GM20000 (cell line): ENCODE data around the gene EIF4G3.

Experiments
- DNase-seq: peaks from one replicate; pipeline ENCODE4 v3.0.0; 2012; ENCODE audit warnings: low spot score
- CTCF ChIP-seq: IDR thresholded peaks from 2 replicates; pipeline ENCODE4 v1.5.1; 2012; ENCODE audit warnings: mild to moderate bottlenecking, control low read depth; ENCODE audit errors: extremely low read depth, missing control alignments

The EIF4G3 gene

GRCh38 chr1:20992322-20993056 lies 184.2 kb downstream of the EIF4G3 start:
- peak; percentile 26 for DNase-seq
- no peak for TF ChIP-seq CTCF

GRCh38 chr1:20988943-20989342 lies 187.8 kb downstream of the EIF4G3 start:
- TF ChIP-seq CTCF, result no peak
- no peak for DNase-seq

- DNase-seq, result no peak
- TF ChIP-seq CTCF, result no peak
These were observed 188.6 kb downstream of the EIF4G3 start for GRCh38 chr1:20987831-20988825.

- DNase-seq, result no peak
These were observed 193.3 kb downstream of the EIF4G3 start for GRCh38 chr1:20983297-20983889.

GRCh38 chr1:20982316-20982715 lies 194.4 kb downstream of the EIF4G3 start:
- no peak for DNase-seq
- TF ChIP-seq CTCF, result no peak

More at GRCh38 chr1:20983297-20983889, 193.3 kb downstream of the EIF4G3 start:
- no peak for TF ChIP-seq CTCF

GRCh38 chr1:20981915-20982314 lies 194.8 kb downstream of the EIF4G3 start:
- peak; percentile 3 for TF ChIP-seq CTCF
- no peak for DNase-seq
